Skeletal muscle satellite cell (primary cell): ENCODE results near the gene EDN3.
"Not testable (repeated sequence)": the region's sequence is repeated elsewhere in the genome, so short reads cannot be mapped to it uniquely, and the experiment has no call there.

Experiments used
- H3K27me3 ChIP-seq: 2 replicates; pipeline ENCODE4 v1.7.0; 2013; ENCODE audit warnings: low read length; ENCODE audit not compliant: control insufficient read depth, insufficient read depth
- H3K36me3 ChIP-seq: 2 replicates; pipeline ENCODE4 v1.7.0; 2013; ENCODE audit warnings: mild to moderate bottlenecking, control low read depth, low read length; ENCODE audit not compliant: insufficient read depth
- H3K4me1 ChIP-seq: 2 replicates; pipeline ENCODE4 v1.7.0; 2013; ENCODE audit warnings: low read length; ENCODE audit not compliant: control insufficient read depth, insufficient read depth
- H3K4me2 ChIP-seq: 2 replicates; pipeline ENCODE4 v1.7.0; 2013; ENCODE audit warnings: mild to moderate bottlenecking, low read length
- H3K4me3 ChIP-seq: 2 replicates; pipeline ENCODE4 v1.7.0; 2013; ENCODE audit warnings: low read length
- H3K9ac ChIP-seq: 2 replicates; pipeline ENCODE4 v1.7.0; 2013; ENCODE audit warnings: mild to moderate bottlenecking, low read depth, low read length, moderate library complexity
- H3K9me3 ChIP-seq: replicated peaks from 2 replicates; pipeline ENCODE4 v1.7.0; 2013; ENCODE audit warnings: mild to moderate bottlenecking, control low read depth, low read length

EDN3 gene

GRCh38 chr20:59325142-59325523 lies 24.7 kb downstream of the EDN3 start:
- H3K4me3 ChIP-seq, result no peak overlapping the region
- H3K4me2 ChIP-seq, result no peak overlapping the region
- no peaks in the 10 kb centered on the region for H3K27me3 ChIP-seq
- H3K36me3 ChIP-seq, result no peaks in the 10 kb centered on the region
- no peaks in the 10 kb centered on the region for H3K9me3 ChIP-seq
- H3K9ac ChIP-seq, result no peak overlapping the region
- H3K4me1 ChIP-seq, result no peaks in the 10 kb centered on the region

GRCh38 chr20:59326188-59326587 lies 25.8 kb downstream of the EDN3 start:
- Histone ChIP-seq H3K4me3 (no peak overlapping the region), H3K9ac (no peak overlapping the region), H3K4me2 (no peak overlapping the region), H3K36me3 (no peaks in the 10 kb centered on the region), H3K9me3 (no peaks in the 10 kb centered on the region), H3K27me3 (no peaks in the 10 kb centered on the region), H3K4me1 (no peaks in the 10 kb centered on the region)

GRCh38 chr20:59328071-59328470 lies 27.7 kb downstream of the EDN3 start:
- Histone ChIP-seq H3K27me3 (no peaks in the 10 kb centered on the region), H3K4me2 (no peak overlapping the region), H3K36me3 (no peaks in the 10 kb centered on the region), H3K4me1 (no peaks in the 10 kb centered on the region), H3K9ac (no peak overlapping the region), H3K4me3 (no peak overlapping the region), H3K9me3 (no peaks in the 10 kb centered on the region)

GRCh38 chr20:59331721-59332329 lies 31.4 kb downstream of the EDN3 start:
- no peaks in the 10 kb centered on the region for H3K27me3 ChIP-seq
- no peak overlapping the region for H3K9ac ChIP-seq
- no peaks in the 10 kb centered on the region for H3K36me3 ChIP-seq
- no peak overlapping the region for H3K4me3 ChIP-seq
- no peak overlapping the region for H3K4me2 ChIP-seq
- H3K9me3 ChIP-seq, result no peaks in the 10 kb centered on the region
- no peaks in the 10 kb centered on the region for H3K4me1 ChIP-seq

- no peaks in the 10 kb centered on the region for H3K36me3 ChIP-seq
- no peaks in the 10 kb centered on the region for H3K4me1 ChIP-seq
- no peak overlapping the region for H3K4me3 ChIP-seq
- H3K27me3 ChIP-seq, result no peaks in the 10 kb centered on the region
- H3K4me2 ChIP-seq, result no peak overlapping the region
- no peaks in the 10 kb centered on the region for H3K9me3 ChIP-seq
- no peak overlapping the region for H3K9ac ChIP-seq
Measured at GRCh38 chr20:59333260-59333845, 32.9 kb downstream of the EDN3 start.

- Histone ChIP-seq H3K9me3 (no peaks in the 10 kb centered on the region), H3K27me3 (no peaks in the 10 kb centered on the region), H3K4me3 (no peak overlapping the region), H3K9ac (no peak overlapping the region), H3K36me3 (no peaks in the 10 kb centered on the region), H3K4me1 (no peaks in the 10 kb centered on the region), H3K4me2 (no peak overlapping the region)
Measured at GRCh38 chr20:59333951-59334350, 33.5 kb downstream of the EDN3 start.

GRCh38 chr20:59334651-59335300 lies 34.4 kb downstream of the EDN3 start:
- Histone ChIP-seq H3K4me1 (no peaks in the 10 kb centered on the region), H3K36me3 (no peaks in the 10 kb centered on the region), H3K4me2 (no peak overlapping the region), H3K27me3 (no peaks in the 10 kb centered on the region), H3K9ac (no peak overlapping the region), H3K9me3 (no peaks in the 10 kb centered on the region), H3K4me3 (no peak overlapping the region)

GRCh38 chr20:59335377-59335776 lies 35.0 kb downstream of the EDN3 start:
- Histone ChIP-seq H3K27me3 (no peaks in the 10 kb centered on the region), H3K9ac (no peak overlapping the region), H3K4me3 (no peak overlapping the region), H3K4me1 (no peaks in the 10 kb centered on the region), H3K4me2 (no peak overlapping the region), H3K36me3 (no peaks in the 10 kb centered on the region), H3K9me3 (no peaks in the 10 kb centered on the region)

GRCh38 chr20:59336540-59336939 lies 36.1 kb downstream of the EDN3 start:
- Histone ChIP-seq H3K36me3 (no peaks in the 10 kb centered on the region), H3K27me3 (no peaks in the 10 kb centered on the region), H3K4me1 (no peaks in the 10 kb centered on the region), H3K4me3 (no peak overlapping the region), H3K9ac (no peak overlapping the region), H3K9me3 (no peaks in the 10 kb centered on the region), H3K4me2 (no peak overlapping the region)

- not testable (repeated sequence) for H3K4me2 ChIP-seq, H3K4me1 ChIP-seq, H3K9me3 ChIP-seq, H3K9ac ChIP-seq, H3K4me3 ChIP-seq, H3K36me3 ChIP-seq, H3K27me3 ChIP-seq
Measured at GRCh38 chr20:59338444-59338843, 38.0 kb downstream of the EDN3 start.

GRCh38 chr20:59340201-59340885 lies 39.9 kb downstream of the EDN3 start:
- no peak overlapping the region for H3K4me2 ChIP-seq
- no peak overlapping the region for H3K4me3 ChIP-seq
- H3K9me3 ChIP-seq, result no peaks in the 10 kb centered on the region
- no peaks in the 10 kb centered on the region for H3K27me3 ChIP-seq
- no peaks in the 10 kb centered on the region for H3K4me1 ChIP-seq
- H3K9ac ChIP-seq, result no peak overlapping the region
- H3K36me3 ChIP-seq, result no peaks in the 10 kb centered on the region
